Measurements from ENCODE around the gene ORM2.

The ORM2 gene

GRCh38 chr9:114296338-114296737 lies 33.3 kb upstream of the ORM2 start:
- no peak for DNase-seq

GRCh38 chr9:114299286-114300152 lies 30.1 kb upstream of the ORM2 start:
- DNase-seq, result no peak

DNA sequence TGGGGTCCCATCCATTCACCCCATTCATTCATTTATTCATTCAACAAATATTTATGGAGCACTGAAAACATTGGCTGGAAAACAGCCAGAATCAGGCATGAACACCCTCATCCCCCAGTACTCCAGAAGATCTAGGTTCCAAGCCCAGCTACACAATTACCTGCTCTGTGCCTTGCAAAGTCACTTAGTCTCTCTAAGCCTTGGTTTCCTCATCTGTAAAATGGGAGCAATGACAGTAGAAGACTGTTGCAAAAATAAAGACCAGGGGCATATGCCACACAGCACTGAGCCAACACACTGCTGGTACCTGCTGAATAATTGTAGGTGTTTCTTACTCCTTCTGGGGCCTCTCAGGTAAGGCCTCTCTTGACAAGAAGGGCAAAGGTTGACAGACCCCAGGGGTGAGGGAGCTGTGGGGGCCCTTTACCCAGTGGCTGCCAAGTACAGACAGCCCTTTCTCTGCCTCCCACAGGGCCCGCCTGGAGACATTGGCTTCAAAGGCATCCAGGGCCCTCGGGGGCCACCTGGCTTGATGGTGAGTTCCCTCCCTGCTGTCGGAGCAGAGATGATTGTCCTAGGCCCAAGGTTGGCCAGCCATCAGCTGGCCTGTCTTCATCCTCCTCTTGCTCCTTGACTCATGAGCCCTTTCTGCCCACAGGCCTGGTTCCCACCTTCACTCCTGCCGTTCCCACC lies 29.4 kb upstream of the ORM2 start:
- no peak for DNase-seq

GRCh38 chr9:114300846-114301797 lies 28.5 kb upstream of the ORM2 start:
- no peak for DNase-seq

DNA sequence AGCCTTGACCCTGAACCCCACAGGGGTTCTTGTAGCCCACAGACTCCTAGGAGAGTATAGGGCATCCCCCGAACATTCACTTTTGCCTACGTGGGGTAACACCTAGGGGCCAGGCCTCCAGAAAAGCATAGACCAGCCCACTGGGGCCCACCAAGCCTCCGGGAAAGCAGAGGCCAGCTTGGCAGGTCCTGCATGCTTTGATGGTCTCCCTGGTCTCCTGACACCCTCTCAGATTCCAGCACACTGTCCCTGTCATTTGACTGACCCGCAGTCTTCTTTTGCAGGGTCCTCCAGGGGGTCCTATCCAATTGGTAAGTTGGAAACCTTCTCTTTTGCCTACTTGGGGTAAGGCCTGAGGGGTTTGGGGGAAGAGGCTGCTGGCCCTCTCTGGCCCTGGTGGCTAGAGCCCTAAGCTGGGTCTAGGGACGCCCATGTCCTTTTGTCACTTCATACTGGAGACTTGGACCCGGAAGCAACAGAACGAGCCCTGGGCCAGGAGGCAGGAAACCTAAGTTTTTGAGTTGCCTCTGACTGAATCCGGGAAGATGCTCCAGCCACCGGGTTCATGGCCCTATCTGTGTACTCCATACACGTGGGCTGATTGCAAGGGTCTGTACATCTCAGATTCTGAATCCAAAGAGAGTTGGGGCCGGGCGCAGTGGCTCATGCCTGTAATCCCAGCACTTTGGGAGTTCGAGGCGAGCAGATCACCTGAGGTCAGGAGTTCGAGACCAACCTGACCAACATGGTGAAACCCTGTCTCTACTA lies 27.7 kb upstream of the ORM2 start:
- no peak for DNase-seq

DNA sequence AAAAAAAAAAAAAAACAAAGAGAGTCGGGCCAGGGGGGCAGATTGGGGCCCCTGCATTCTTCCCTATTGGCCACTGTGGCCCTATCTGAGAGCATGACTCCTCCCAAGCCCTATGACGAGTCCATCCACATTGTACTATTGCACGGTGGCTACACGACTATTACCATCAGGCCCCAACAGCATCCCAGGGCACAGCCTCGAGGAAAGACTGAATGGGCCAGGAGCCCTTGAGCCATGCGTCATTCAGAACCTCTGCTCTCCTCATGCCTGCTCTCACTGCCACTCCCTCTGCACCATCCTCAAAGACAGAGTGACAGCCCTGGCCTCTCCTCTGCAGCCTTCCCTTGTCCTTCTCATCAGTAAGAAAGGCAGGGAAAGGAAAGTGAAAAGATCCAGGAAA lies 26.9 kb upstream of the ORM2 start:
- no peak for DNase-seq

DNA sequence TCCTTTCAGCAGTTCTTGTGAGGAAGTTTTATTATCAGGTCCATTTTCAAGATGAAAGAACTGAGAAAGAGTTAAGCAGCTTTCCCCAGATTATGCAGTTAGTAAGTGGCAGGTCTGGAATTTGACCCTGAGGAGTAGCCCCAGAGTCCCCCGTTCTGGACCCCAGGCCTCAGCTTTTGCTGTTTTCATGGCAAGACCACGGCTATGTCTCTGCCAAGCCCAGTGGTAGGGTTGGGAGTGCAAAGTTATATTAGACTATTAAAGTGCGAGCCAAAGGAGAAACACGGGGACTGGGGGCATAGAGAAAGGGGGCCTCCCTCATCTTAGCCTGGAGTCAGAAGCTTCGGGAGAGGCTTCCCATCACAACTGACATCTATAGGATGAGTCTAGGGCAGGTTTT lies 26.1 kb upstream of the ORM2 start:
- no peak for DNase-seq

DNA sequence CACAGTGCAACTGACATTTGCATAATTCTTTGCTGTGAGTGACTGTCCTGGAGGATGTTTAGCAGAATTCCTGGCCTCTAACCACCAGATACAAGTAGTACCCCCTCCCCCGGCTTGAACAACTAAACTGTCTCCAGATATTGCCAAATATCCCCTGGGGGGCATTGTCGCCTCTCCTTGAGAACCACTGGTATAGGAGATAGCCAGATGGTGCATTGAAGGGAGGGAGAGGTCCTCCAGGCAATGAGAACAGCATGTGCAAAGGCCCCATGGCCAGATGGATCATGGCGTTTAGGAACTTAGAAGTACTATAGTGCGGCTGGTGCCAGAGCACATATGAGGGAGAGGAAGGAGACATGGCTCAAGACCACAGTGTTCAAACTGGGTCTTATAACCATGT lies 25.7 kb upstream of the ORM2 start:
- no peak for DNase-seq

DNA sequence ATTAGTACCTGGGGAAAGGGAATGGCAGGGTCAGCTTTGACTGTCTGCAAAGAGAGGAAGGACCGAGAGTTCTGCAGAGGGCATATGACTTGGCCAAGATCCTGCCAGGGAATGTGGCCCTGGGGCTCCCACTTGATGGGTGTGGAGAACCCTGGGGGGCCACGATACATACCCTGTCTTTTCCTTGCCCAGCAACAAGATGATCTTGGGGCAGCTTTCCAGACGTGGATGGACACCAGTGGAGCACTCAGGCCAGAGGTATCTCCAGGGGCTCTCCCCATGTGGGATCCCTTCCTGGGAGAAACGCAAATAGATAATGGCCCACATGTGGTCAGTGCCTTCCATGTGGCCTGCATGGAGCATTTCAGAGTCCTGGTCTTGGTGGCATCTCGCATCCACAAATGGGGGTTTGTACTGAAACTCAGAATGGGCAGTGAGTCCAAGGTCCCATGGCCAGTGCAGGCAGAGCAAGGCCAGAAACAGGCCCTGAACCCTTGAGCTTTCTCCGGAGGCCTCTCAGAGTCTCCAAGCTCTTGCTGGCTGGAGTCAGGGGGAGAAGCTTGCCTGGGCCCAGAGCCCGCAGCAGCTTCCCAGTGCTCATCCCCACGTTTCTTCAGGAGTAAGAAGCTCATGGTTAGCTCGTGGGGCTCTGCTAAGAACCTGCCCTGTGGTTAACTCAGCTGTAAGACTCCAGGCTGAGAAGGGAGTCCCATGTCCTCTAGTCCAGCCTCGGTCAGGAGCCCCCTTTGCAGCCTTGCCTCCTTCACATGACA lies 25.1 kb upstream of the ORM2 start:
- no peak for DNase-seq

- DNase-seq, result no peak
Observed at GRCh38 chr9:114307899-114308267, 21.8 kb upstream of the ORM2 start.

DNA sequence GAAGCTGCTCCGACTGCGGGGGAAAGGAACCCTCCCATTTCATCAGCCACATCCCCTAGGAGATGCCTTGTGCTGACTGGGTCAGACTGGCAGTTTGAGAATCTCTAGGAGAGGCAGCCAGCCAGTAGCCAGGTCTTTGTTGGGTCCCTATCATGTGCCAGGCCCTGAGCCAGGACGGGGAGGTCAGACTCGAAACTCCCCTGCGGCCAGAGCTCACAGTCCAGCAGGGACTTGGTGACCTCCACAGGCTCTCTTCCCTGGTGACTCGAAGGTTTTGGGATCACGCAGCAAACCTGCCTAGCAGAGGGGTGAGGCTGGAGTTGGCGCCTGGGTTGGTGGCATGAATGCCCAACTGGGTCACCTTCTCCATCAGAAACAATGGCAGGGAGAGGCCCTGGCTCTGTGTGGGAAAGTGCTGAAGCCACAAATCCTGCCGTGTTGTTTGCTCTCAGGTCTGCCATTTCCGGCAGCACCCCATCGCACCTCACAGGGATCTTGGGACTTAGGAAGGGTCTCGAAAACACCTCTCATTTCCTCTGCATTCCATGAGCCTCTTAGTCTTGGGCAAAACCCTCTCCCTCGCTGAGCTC lies 21.2 kb upstream of the ORM2 start:
- no peak for DNase-seq

DNA sequence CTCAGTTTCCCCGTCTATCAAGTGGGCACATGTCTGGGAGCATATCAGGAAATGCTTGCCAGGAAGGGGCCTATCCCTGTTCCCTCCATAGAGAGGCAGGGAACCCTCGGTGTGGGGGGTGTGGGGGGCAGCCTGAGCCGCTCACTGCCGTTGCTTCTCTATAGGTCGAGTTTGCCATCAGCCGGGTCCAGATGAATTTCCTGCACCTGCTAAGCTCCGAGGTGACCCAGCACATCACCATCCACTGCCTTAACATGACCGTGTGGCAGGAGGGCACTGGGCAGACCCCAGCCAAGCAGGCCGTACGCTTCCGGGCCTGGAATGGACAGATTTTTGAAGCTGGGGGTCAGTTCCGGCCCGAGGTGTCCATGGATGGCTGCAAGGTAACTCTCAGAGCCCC lies 20.6 kb upstream of the ORM2 start:
- no peak for DNase-seq

DNA sequence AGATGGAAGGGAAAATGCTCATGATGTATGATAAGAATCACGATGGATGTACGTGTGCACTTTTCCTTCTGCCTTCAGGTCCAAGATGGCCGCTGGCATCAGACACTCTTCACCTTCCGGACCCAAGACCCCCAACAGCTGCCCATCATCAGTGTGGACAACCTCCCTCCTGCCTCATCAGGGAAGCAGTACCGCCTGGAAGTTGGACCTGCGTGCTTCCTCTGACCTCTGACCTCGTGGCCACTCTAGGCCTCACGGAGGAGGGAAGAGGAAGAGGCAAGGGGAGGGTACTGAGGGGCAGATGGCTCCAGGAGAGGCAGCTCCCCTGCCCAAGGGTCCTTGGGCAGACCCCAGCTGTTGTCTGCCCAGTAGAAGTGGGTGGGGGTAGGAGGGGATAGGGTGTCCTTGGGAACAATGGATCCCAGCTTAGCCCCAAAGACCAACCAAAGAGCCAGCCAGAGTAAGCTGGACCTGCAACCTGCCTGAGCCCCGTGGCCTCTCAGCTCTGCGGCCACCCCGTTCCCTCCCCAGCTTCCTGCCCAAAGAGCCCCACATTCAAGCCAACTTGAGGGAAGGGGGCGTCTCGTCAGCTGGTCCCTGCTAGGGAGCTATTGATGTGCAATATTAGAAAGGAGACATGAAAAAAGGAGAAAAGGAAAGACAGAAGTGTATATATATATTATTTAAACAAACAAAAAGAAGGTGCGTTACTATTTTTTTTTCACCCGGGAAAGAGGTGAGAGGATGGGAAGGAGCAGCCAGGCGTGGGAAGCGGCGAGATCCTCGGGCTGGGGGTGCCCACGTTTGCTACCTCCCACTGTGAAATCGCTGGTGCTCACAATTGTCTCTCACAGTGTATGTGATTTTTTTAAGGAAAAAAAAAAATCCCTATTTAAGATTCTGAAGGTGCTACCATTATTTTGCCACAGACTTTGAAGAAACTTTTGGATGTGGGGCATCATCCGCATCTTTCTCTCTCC lies 18.9 kb upstream of the ORM2 start:
- DNase-seq, result no peak

DNA sequence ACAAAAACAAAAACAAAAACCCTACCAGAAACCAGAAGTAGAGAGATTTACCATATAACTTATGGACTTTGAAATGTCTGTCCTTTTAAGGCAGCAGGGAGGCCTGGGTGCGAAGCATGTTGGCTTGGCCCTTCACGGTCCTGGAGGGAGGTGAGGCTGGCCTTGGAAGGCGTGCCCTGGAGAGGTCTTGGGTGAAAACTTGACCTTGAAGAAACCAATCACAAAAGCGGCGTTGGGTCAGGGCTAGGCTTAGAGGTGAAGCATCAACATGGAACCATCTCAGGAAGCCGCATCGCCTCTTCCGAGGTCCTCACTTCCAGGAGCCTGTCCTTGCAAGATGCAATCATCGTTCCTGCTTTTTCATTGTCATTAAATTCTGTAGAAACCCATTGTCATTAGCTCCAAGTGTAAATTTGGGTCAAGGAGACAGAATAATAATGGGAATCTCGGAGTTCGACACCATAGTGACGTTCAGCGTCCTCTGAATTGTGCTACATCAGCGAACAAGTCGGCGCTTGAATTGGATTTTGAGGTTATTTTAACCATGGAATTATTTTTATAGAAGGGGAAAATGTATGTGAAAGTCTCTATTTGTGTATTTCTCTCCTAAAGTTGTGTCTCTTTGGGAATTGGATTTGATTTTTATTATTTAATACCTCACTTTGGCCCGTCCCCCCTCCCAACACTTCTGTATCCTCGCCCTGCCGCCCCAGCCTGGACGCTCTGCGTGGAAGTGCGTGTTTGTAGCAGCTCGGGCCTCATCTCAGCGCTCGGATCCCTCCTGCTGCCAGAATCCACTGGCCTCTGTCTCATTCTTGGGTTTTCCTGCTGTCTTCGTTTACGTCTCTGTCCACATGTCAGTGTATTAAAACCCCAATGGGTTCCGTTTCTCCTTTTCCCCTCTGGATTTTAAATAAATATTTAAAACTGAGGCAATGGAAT lies 17.8 kb upstream of the ORM2 start:
- no peak for DNase-seq

DNA sequence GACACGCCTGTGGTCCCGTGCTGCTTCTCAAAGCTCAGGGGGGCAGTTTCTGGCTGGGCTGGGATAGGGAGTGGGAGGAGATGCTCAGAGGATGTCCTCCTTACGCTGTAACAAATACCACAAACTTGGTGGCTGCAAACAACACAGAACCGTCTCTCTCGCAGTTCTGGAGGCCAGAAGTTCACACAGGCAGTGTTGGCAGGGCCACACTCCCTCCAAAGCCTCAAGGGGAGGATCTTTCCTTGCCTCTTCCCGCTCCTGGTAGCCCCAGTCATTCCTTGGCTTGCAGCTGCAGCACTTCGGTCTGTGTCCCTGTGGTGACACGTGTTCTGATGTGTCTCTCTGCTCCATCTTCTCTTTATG lies 17.2 kb upstream of the ORM2 start:
- DNase-seq, result no peak

- DNase-seq, result no peak
Observed at GRCh38 chr9:114313186-114313585, 16.5 kb upstream of the ORM2 start.

DNA sequence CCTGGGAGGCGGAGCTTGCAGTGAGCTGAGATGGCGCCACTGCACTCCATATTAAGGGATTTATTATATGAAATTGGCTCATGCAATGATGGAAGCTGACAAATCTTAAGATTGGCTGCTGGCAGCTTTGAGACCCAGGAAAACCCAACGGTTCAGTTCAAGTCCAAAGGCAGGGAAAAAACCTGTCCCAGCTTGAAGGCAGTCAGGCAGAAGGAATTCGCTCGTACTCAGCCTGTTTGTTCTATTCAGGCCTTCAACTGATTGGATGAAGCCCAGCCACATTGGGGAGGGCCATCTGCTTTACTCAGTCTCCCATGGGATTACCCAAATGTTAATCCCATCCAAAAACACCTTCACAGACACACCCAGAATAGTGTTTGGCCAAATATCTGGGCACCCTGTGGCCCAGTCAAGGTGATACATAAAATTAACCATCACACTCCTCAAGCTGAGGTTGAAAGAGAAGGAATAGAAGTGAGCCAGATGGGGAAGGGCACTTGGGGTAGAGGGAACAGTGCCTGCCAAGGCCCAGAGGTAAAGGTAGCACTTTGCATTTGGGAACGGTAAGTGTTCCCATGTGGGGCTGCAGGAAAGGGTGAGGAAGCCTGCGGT lies 15.3 kb upstream of the ORM2 start:
- no peak for DNase-seq

GRCh38 chr9:114314881-114315722 lies 14.6 kb upstream of the ORM2 start:
- no peak for DNase-seq
